GM12892 (cell line): ENCODE measurements around the gene MAGI2.

Experiments used
- POLR2A ChIP-seq: IDR thresholded peaks from 2 replicates; pipeline ENCODE4 v1.6.1; 2011; ENCODE audit warnings: low read depth, low read length, control low read depth
- POLR2AphosphoS5 ChIP-seq: IDR thresholded peaks from 2 replicates; pipeline ENCODE4 v1.6.1; 2011; ENCODE audit warnings: low read depth, low read length, control low read depth

- TF ChIP-seq POLR2A (no peak), POLR2AphosphoS5 (no peak)
These were observed 1204.6 kb downstream of the MAGI2 start for GRCh38 chr7:78248867-78249266.
